Activated naive CD4-positive, alpha-beta T cell treated with Interleukin-2 at 50 U/mL for 16 hours (primary cell): Measurements from ENCODE around the gene NBEA.

ENCODE experiments used
- DNase-seq: peaks from one replicate; pipeline ENCODE4 v3.0.0-alpha.2; 2020

The NBEA gene

DNA sequence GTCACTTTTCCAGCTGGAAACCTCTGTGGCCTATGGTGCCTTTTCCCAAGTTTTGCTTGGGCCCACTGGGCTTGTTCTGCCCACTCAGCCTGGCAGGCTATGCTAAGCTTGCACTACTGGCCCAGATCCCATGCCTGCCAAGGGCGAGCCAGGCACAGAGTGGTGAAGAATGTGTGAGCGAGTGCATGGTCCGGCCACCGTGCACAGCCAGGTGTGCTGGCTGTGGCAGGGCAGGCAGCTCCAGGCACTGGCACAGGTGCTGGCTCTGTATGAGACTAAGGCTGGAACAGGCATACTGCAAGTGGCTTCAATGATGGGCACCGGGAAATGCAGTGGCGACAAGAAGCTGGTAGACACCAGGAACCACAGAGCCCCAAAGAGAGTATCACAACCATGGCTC, 584.5 kb downstream of the NBEA start:
- DNase-seq, result no peak

- DNase-seq, result no peak
Measured at GRCh38 chr13:35527451-35527850, 585.4 kb downstream of the NBEA start.

GRCh38 chr13:35530147-35530546, 588.1 kb downstream of the NBEA start:
- DNase-seq, result no peak

- DNase-seq, result no peak
Measured at GRCh38 chr13:35530581-35530980, 588.5 kb downstream of the NBEA start.

GRCh38 chr13:35531526-35531925, 589.5 kb downstream of the NBEA start:
- DNase-seq, result no peak

DNA sequence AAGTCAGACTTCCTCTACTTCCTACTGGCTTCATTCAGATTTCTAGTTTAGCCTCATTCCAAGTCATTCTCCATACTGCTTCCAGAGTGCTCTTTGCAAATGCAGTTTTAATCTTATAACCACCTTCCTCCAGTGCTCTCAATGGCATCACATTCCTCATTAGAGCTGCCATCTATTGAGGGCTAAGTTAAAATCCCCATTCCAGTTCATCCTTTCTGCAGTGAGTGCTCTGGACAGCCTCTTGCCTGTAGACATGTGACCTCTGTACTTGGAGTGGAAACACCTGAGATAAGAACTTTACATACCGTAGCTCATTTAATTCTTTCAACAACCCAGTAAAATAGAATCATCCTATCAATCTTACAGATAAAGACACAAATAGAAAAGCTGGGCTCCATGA, 592.3 kb downstream of the NBEA start:
- no peak for DNase-seq

DNA sequence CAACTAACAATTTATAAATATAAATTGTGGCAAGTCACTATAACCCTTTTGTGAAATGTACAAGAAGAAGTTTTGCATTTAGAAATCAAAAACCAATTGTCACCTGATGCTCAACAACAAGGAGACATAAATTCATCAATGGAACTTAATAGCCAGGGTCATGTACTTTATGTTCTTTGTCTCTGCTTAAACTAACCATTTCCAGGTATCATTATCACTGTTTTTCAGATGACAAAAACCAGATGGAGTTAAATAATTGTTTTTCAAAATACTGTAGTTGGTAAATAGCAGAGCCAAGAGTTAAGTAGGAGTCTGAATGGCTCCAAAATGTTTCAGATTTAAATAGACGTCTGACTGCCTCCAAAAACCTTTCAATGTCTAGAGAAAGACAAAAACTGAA, 606.7 kb downstream of the NBEA start:
- no peak for DNase-seq

DNA sequence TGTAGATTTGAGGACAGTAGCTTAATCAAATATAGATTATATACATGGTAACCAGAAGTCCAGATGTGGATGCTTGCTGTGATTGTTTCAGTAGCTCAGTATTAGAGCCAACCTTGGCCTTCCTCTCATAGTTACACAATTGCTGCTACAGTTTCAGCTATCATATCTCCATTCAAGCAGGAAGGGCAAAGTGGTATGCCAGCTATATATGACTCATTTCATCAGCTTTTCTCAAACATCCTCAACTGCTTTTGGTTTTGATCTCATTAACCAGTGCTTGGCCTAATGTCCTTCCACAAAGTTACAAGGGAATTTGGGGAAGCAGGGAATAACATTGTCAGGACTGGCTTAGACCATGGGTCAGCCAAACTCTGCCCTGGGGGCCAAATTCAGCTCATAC, 607.4 kb downstream of the NBEA start:
- DNase-seq, result no peak

- DNase-seq, result no peak
Measured at GRCh38 chr13:35552172-35552844, 610.2 kb downstream of the NBEA start.

GRCh38 chr13:35554972-35555623, 613.0 kb downstream of the NBEA start:
- DNase-seq, result no peak

DNA sequence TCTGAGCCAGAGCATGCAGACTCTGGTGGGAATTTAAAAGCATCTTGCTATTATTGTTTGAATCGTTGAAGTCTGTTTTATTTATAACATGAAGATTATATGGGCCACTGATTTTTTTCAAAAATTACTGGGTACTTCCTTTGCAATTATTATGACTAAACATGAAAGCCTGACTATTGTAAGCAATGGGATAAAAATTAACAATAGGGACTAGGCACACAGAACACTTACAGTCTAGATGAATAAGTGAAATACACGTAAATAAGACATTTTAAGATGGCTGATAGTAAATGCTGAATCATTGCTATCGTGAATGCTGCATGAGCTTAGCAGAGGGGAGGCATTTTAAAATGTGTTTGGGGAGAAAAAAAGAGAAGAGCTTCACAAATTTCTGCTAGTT, 615.4 kb downstream of the NBEA start:
- DNase-seq, result no peak

DNA sequence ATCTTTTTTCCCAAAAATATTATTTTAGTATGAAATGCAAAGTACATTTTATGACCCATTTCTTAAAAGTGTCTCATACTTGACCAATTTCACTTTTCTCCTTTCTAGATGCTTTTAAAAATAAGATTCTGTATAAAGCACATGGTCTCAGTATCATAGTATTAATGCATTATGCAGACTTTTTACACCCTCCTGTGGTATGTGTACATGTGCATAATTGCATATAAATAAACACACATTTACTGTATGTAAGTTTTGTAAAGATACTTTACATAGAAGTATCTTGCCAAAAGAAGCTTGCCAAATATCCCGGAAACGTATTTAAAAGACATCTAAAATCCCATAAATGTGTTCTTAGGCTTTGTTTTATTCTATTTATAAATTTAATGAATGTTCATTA, 619.5 kb downstream of the NBEA start:
- DNase-seq, result no peak

DNA sequence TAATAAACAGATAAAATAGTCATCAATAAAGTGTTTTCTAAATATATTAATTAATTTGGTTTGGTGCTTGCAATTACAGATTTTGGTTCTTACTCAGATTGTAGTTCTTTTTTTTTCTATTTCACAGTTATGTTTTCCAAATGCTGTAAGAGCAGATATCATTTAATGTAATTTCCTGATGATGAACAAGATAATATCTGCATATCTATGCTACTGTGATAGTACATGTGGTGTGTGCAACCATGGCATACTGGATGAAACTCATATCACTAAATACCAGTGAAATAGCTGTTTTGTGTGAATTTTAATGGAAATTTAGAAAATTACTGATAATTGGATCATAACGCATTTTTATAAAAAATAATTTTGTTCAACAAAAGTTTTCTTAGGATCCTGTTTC, 623.2 kb downstream of the NBEA start:
- DNase-seq, result no peak

GRCh38 chr13:35566340-35566739, 624.3 kb downstream of the NBEA start:
- no peak for DNase-seq

GRCh38 chr13:35567406-35567980, 625.4 kb downstream of the NBEA start:
- no peak for DNase-seq

GRCh38 chr13:35573639-35574038, 631.6 kb downstream of the NBEA start:
- no peak for DNase-seq

DNA sequence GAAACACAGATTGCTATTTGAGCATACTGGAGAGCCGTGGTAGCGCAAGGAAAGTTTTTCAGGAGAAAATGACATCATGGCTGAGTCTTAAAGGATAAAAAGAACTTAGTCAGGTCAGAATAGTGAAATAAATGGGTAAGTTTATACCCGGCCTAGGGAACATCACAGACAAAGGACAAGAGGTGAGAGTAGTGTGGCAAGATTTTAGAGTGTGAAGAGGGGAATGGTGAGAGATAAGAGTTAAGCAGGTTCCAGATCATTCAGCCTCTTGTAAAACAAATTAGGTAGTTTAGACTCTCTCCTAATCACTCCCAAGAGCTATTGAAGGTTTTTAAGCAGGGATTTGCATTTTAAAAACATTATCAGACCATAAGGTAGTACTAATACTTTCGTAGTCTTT, 650.4 kb downstream of the NBEA start:
- DNase-seq, result no peak

- no peak for DNase-seq
Measured at GRCh38 chr13:35593651-35594050, 651.6 kb downstream of the NBEA start.

DNA sequence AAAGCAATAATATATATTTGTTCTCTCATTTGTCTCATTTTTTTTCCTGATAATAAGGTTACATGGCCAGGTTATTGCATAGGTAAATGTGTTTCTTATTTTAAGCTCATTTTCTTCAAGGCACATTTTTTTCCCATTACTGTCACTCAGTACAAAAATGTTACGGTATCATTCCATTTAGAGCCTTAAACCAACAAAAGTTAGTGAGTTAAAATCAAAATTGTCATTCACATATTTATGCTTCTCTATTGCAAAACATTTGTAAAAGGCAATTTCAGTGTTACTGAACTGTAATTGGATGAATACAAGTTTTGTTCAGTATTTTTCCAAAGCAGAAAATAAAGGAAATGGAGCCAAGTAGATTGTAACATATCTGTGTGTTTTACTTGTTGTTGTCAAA, 652.0 kb downstream of the NBEA start:
- no peak for DNase-seq

GRCh38 chr13:35595181-35595580, 653.1 kb downstream of the NBEA start:
- DNase-seq, result no peak

DNA sequence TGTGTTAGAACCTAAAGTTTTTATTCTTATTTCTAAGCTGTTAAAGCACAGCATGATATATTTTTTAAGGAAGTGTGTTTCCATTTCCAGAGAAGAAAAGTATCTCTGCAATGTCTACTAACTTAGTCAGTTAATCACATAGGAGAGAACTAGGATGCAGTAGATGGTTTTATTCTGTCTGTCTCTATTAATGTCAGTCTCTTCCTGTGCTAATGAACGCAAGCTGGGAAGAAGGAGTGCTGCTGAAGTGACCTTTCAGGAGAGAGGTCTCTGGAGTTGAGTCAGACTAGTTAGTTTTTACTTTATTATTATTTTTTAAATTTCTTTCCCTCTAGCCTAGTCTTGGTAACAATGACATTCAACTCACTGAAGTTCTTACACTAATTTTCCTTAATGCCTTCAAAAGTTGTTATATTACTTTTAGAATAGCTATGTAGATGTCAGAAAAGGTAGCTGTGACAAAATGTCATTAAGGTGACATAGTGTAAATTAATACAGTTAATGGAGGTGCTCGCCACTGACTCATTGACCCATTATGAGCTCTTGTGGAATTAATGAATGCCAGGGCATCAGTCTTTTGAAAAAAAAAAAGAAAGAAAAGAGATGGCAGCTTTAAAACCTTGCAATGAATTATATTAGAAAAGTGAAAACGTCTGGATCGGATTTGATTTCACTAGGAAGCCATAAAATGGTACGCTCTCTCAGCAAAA, 654.4 kb downstream of the NBEA start:
- no peak for DNase-seq

GRCh38 chr13:35597451-35597850, 655.4 kb downstream of the NBEA start:
- DNase-seq, result no peak

GRCh38 chr13:35598233-35598632, 656.2 kb downstream of the NBEA start:
- DNase-seq, result no peak

GRCh38 chr13:35598790-35599369, 656.8 kb downstream of the NBEA start:
- no peak for DNase-seq
